C4-2B (cell line): Measurements from ENCODE around the gene PGK2.
"Not testable (repeated sequence)": the region's sequence is repeated elsewhere in the genome, so short reads cannot be mapped to it uniquely, and the experiment has no call there.

Experiments used
- H3K27ac ChIP-seq: fragments of 450-650 bp; 2 replicates; pipeline ENCODE4 v1.5.1; 2017
- CTCF ChIP-seq: fragments of 450-650 bp; conservative IDR thresholded peaks from 2 replicates; pipeline ENCODE4 v1.5.1; 2017; ENCODE audit warnings: mild to moderate bottlenecking
- ZFX ChIP-seq: fragments of 450-650 bp; IDR thresholded peaks from 2 replicates; pipeline ENCODE4 v1.6.1; 2017

PGK2 gene

GRCh38 chr6:49805246-49805645, 18.2 kb upstream of the PGK2 start:
- no peak overlapping the region for H3K27ac ChIP-seq
- TF ChIP-seq ZFX (no peak), CTCF (no peak)

GRCh38 chr6:49801525-49801924, 14.4 kb upstream of the PGK2 start:
- H3K27ac ChIP-seq: no peak overlapping the region
- TF ChIP-seq CTCF (no peak), ZFX (no peak)

- no peak overlapping the region for H3K27ac ChIP-seq
- TF ChIP-seq ZFX: no peak
- no peak for TF ChIP-seq CTCF
Measured at GRCh38 chr6:49799090-49799489, 12.0 kb upstream of the PGK2 start.

- H3K27ac ChIP-seq: not testable (repeated sequence)
Measured at GRCh38 chr6:49796842-49797455, 9.9 kb upstream of the PGK2 start.

- H3K27ac ChIP-seq: no peak overlapping the region
- TF ChIP-seq ZFX: no peak
- no peak for TF ChIP-seq CTCF
Measured at GRCh38 chr6:49790341-49790740, 3.3 kb upstream of the PGK2 start.

- TF ChIP-seq ZFX (no peak), CTCF (no peak)
- no peak overlapping the region for H3K27ac ChIP-seq
Measured at GRCh38 chr6:49784272-49784671, 2.8 kb downstream of the PGK2 start.

GRCh38 chr6:49782725-49783124, 4.4 kb downstream of the PGK2 start:
- TF ChIP-seq ZFX (no peak), CTCF (no peak)
- H3K27ac ChIP-seq: no peak overlapping the region

GRCh38 chr6:49782293-49782692, 4.8 kb downstream of the PGK2 start:
- no peak for TF ChIP-seq ZFX
- TF ChIP-seq CTCF: no peak
- H3K27ac ChIP-seq: no peak overlapping the region
